DND-41 (cell line): ENCODE measurements around the gene PELI2.

ENCODE experiments used
- EZH2 ChIP-seq: IDR thresholded peaks from 3 replicates; pipeline ENCODE4 v1.6.1; 2012; ENCODE audit warnings: borderline replicate concordance, low read depth, mild to moderate bottlenecking, moderate library complexity, low read length, inconsistent platforms; ENCODE audit not compliant: severe bottlenecking
- TF ChIP-seq, protein P1 (sequence below): IDR thresholded peaks from 2 replicates; pipeline ENCODE4 v1.5.1; 2012; ENCODE audit warnings: borderline replicate concordance, low read length, moderate library complexity, mild to moderate bottlenecking; ENCODE audit not compliant: poor library complexity, severe bottlenecking; ENCODE audit errors: extremely low read depth

DNA sequence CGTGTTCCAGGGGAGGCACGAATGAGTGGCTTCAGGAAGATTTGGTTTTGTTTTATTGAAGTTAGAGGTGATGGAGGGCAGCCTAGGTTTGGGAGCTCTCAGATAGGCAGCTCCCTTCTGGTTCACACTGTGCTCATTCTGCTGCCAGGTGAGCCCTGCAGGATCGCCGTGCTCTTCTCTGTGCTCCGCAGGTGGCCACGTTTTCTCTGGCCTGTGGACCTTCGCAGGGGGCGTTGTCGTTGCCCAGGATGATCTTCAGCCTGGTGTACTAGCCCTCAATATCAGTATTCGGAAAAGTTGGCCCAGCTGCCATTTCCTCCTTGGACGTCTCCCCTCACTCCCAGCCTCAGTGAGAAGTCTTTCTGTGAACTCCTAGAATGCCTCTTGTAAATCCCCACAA is 69.5 kb downstream of the PELI2 start:
- TF ChIP-seq, protein P1, sequence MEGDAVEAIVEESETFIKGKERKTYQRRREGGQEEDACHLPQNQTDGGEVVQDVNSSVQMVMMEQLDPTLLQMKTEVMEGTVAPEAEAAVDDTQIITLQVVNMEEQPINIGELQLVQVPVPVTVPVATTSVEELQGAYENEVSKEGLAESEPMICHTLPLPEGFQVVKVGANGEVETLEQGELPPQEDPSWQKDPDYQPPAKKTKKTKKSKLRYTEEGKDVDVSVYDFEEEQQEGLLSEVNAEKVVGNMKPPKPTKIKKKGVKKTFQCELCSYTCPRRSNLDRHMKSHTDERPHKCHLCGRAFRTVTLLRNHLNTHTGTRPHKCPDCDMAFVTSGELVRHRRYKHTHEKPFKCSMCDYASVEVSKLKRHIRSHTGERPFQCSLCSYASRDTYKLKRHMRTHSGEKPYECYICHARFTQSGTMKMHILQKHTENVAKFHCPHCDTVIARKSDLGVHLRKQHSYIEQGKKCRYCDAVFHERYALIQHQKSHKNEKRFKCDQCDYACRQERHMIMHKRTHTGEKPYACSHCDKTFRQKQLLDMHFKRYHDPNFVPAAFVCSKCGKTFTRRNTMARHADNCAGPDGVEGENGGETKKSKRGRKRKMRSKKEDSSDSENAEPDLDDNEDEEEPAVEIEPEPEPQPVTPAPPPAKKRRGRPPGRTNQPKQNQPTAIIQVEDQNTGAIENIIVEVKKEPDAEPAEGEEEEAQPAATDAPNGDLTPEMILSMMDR = no peak
- no peak for TF ChIP-seq EZH2
